H9 (cell line): ENCODE data around the gene HSPB8. TPM values are rescaled to one million over a fixed set of nuclear protein-coding genes. Genes with fewer than 3 reads are reported as not detected.

ENCODE experiments used
- DNase-seq: peaks from one replicate; pipeline ENCODE4 v3.0.0-alpha.2; 2017
- H2AFZ ChIP-seq: one replicate; pipeline ENCODE4 v1.6.1; 2013; ENCODE audit warnings: mild to moderate bottlenecking, low read length, control low read depth, moderate library complexity
- H2AK5ac ChIP-seq: 2 replicates; pipeline ENCODE4 v1.6.1; 2013; ENCODE audit warnings: low read length, control low read depth, mixed read lengths; ENCODE audit not compliant: insufficient read length
- H2BK120ac ChIP-seq: one replicate; pipeline ENCODE4 v1.6.1; 2013; ENCODE audit warnings: low read depth, mild to moderate bottlenecking, low read length, control low read depth, inconsistent platforms; ENCODE audit not compliant: poor library complexity, severe bottlenecking
- H2BK12ac ChIP-seq: 2 replicates; pipeline ENCODE4 v1.6.1; 2013; ENCODE audit warnings: low read length, control low read depth, mixed read lengths, low read depth; ENCODE audit not compliant: insufficient read length
- H2BK15ac ChIP-seq: 2 replicates; pipeline ENCODE4 v1.6.1; 2013; ENCODE audit warnings: low read depth, low read length, control low read depth
- H2BK20ac ChIP-seq: one replicate; pipeline ENCODE4 v1.6.1; 2013; ENCODE audit warnings: low read depth, mild to moderate bottlenecking, low read length, control low read depth, inconsistent platforms; ENCODE audit not compliant: poor library complexity, severe bottlenecking
- H2BK5ac ChIP-seq: 2 replicates; pipeline ENCODE4 v1.6.1; 2013; ENCODE audit warnings: low read length, control low read depth, mixed read lengths; ENCODE audit not compliant: insufficient read length
- H3K14ac ChIP-seq: 2 replicates; pipeline ENCODE4 v1.6.1; 2013; ENCODE audit warnings: low read length, control low read depth; ENCODE audit not compliant: insufficient read depth
- H3K18ac ChIP-seq: 2 replicates; pipeline ENCODE4 v1.6.1; 2013; ENCODE audit warnings: low read depth, mild to moderate bottlenecking, mixed read lengths, low read length, control low read depth; ENCODE audit not compliant: insufficient read length
- H3K23ac ChIP-seq: 2 replicates; pipeline ENCODE4 v1.6.1; 2013; ENCODE audit warnings: low read length, control low read depth, mixed read lengths, low read depth; ENCODE audit not compliant: insufficient read length
- H3K23me2 ChIP-seq: 2 replicates; pipeline ENCODE4 v1.6.1; 2013; ENCODE audit warnings: low read depth, mild to moderate bottlenecking, mixed read lengths, low read length, control low read depth; ENCODE audit not compliant: insufficient read length, poor library complexity, severe bottlenecking
- H3K27ac ChIP-seq: 2 replicates; pipeline ENCODE4 v1.5.1; 2013; ENCODE audit warnings: low read length, control low read depth, mixed read lengths, low read depth; ENCODE audit not compliant: insufficient read length
- H3K27me3 ChIP-seq: 2 replicates; pipeline ENCODE4 v1.6.1; 2013; ENCODE audit warnings: low read length, control low read depth, inconsistent platforms; ENCODE audit not compliant: insufficient read depth
- H3K4ac ChIP-seq: 2 replicates; pipeline ENCODE4 v1.6.1; 2013; ENCODE audit warnings: low read depth, mild to moderate bottlenecking, control low read depth, inconsistent platforms, low read length, moderate library complexity
- H3K4me1 ChIP-seq: 2 replicates; pipeline ENCODE4 v1.6.1; 2013; ENCODE audit warnings: low read length, control low read depth, inconsistent platforms; ENCODE audit not compliant: insufficient read depth
- H3K4me2 ChIP-seq: 2 replicates; pipeline ENCODE4 v1.6.1; 2013; ENCODE audit warnings: low read length, control low read depth, mixed read lengths; ENCODE audit not compliant: insufficient read length, insufficient read depth
- H3K56ac ChIP-seq: 2 replicates; pipeline ENCODE4 v1.6.1; 2013; ENCODE audit warnings: low read depth, mild to moderate bottlenecking, mixed read lengths, low read length, control low read depth; ENCODE audit not compliant: insufficient read length
- H3K79me1 ChIP-seq: 2 replicates; pipeline ENCODE4 v1.6.1; 2013; ENCODE audit warnings: low read depth, mild to moderate bottlenecking, moderate library complexity, low read length, control low read depth, inconsistent platforms; ENCODE audit not compliant: insufficient read depth, poor library complexity, severe bottlenecking
- H3K79me2 ChIP-seq: 2 replicates; pipeline ENCODE4 v1.6.1; 2013; ENCODE audit warnings: low read length, control low read depth, inconsistent platforms; ENCODE audit not compliant: insufficient read depth
- H3K9ac ChIP-seq: 2 replicates; pipeline ENCODE4 v1.6.1; 2013; ENCODE audit warnings: low read length, control low read depth, mixed read lengths; ENCODE audit not compliant: insufficient read length; ENCODE audit errors: extremely low read depth
- H3K9me3 ChIP-seq: one replicate; pipeline ENCODE4 v1.6.1; 2013; ENCODE audit warnings: low read depth, low read length, inconsistent platforms; ENCODE audit not compliant: control insufficient read depth
- H3T11ph ChIP-seq: one replicate; pipeline ENCODE4 v1.6.1; 2013; ENCODE audit warnings: mild to moderate bottlenecking, low read length, control low read depth, inconsistent platforms
- H4K20me1 ChIP-seq: one replicate; pipeline ENCODE4 v1.6.1; 2013; ENCODE audit not compliant: control insufficient read depth, insufficient read length, insufficient read depth
- H4K5ac ChIP-seq: 2 replicates; pipeline ENCODE4 v1.6.1; 2013; ENCODE audit warnings: low read depth, mild to moderate bottlenecking, mixed read lengths, low read length, control low read depth; ENCODE audit not compliant: insufficient read length
- H4K8ac ChIP-seq: replicated peaks from 2 replicates; pipeline ENCODE4 v1.6.1; 2013; ENCODE audit warnings: low read length, control low read depth, mixed read lengths, low read depth; ENCODE audit not compliant: insufficient read length
- H4K91ac ChIP-seq: 2 replicates; pipeline ENCODE4 v1.6.1; 2013; ENCODE audit warnings: low read depth, mild to moderate bottlenecking, moderate library complexity, mixed read lengths, low read length, control low read depth; ENCODE audit not compliant: insufficient read length
- H3K27ac Mint-ChIP-seq, 3 experiments: 2 replicates in 2 of 3; 3 replicates in 1 of 3; pipeline ENCODE4 v1.8.0; 2020 to 2021; ENCODE audit warnings: mixed read lengths in 3 of 3, mild to moderate bottlenecking in 1 of 3, moderate library complexity in 1 of 3
- H3K27me3 Mint-ChIP-seq: 2 replicates; pipeline ENCODE4 v1.8.0; 2021; ENCODE audit warnings: low read depth, mild to moderate bottlenecking, moderate library complexity, mixed read lengths
- H3K36me3 Mint-ChIP-seq, 3 experiments: 2 replicates in 2 of 3; 3 replicates in 1 of 3; pipeline ENCODE4 v1.8.0; 2020 to 2021; ENCODE audit warnings: low read depth in 3 of 3, mixed read lengths in 3 of 3; ENCODE audit not compliant: insufficient read depth in 1 of 3
- H3K4me1 Mint-ChIP-seq, 2 experiments: 2 replicates each; pipeline ENCODE4 v1.8.0; 2020; ENCODE audit warnings: mixed read lengths in 2 of 2
- H3K4me3 Mint-ChIP-seq, 2 experiments: 2 replicates in 1 of 2; 3 replicates in 1 of 2; pipeline ENCODE4 v1.8.0; 2020 to 2021; ENCODE audit warnings: mild to moderate bottlenecking in 2 of 2, mixed read lengths in 2 of 2, moderate library complexity in 1 of 2
- H3K9me3 Mint-ChIP-seq, 2 experiments: 2 replicates in 1 of 2; 3 replicates in 1 of 2; pipeline ENCODE4 v1.8.0; 2020; ENCODE audit warnings: mild to moderate bottlenecking in 2 of 2, mixed read lengths in 2 of 2, moderate library complexity in 1 of 2
- WGBS: extraction: QIAGEN DNeasy Blood & Tissue Kit; methylation state at CpG from one replicate; pipeline ENCODE4 v1.1.7; 2013; ENCODE audit warnings: missing lambda C conversion rate, low lambda C conversion rate, mixed read lengths; ENCODE audit not compliant: insufficient read length; ENCODE audit errors: extremely low coverage; 5-methylcytosine and 5-hydroxymethylcytosine counted together
- total RNA-seq: library from RNA; stranded (reverse); gene quantifications from 2 replicates; pipeline ENCODE4 v1.2.1, GENCODE V29; 2021
- TF ChIP-seq, protein P1 (sequence below): fragments of 200-600 bp; sonication (generic); conservative IDR thresholded peaks from 3 replicates; pipeline ENCODE4 v1.8.0; 2021; ENCODE audit warnings: antibody characterized with exemption, mild to moderate bottlenecking

HSPB8 gene
- total RNA-seq, 1 experiment from 2014 or later = 3.0 TPM

DNA sequence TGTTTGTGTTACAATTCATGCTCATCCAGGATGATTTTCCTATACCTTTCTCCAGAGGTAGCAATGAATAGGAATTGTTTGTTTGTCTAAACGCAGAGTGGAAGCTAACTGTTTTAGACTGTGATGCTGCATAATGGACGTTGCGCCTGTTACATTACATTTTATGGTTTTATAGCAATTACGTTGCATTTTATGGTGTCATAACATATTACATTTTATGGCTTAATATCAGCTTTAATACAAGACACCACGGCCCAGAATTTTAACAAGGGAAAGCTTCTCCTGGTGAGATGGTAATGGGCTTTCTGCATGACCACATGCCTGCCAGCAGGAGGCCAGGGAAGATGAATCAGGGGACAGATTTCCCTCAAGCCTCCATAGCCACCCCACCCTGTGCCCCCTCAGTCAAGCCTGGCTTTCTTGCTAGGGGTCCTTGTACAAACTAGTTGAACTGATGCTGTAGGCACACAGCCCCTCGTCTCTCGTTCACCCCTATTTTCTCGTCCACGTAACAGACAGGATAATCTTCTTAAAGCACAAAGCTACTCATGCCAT is 56.5 kb downstream of the HSPB8 start:
- no peak overlapping the region for H3K23ac ChIP-seq
- H4K5ac ChIP-seq = no peak overlapping the region
- no peak overlapping the region for H3K4ac ChIP-seq
- H2BK20ac ChIP-seq = no peak overlapping the region
- no peaks in the 10 kb centered on the region for H3K79me2 ChIP-seq
- no peaks in the 10 kb centered on the region for H3K9me3 ChIP-seq
- no peak overlapping the region for H2BK5ac ChIP-seq
- H3K56ac ChIP-seq = no peak overlapping the region
- Mint-ChIP-seq H3K36me3 (no peaks in the 10 kb centered on the region), H3K27ac (peak overlapping the region in 1 of 3 experiments; percentile 94; a peak in 2 of 7 replicates), H3K4me3 (no peak overlapping the region; a peak in 1 of 5 replicates), H3K27me3 (peaks cover 5% of the 10 kb centered on the region; the same call in 1 of the 2 replicates), H3K4me1 (peaks cover 64 to 69% of the 10 kb centered on the region in 2 experiments), H3K9me3 (no peaks in the 10 kb centered on the region)
- no peak overlapping the region for H4K8ac ChIP-seq
- no peak overlapping the region for H2BK12ac ChIP-seq
- WGBS = no CpG with 5 or more reads among the region's 9 CpGs
- H3K14ac ChIP-seq = no peak overlapping the region
- no peak overlapping the region for H3K18ac ChIP-seq
- H2BK15ac ChIP-seq = no peak overlapping the region
- no peak overlapping the region for H3K27ac ChIP-seq
- H3K23me2 ChIP-seq = no peaks in the 10 kb centered on the region
- H3T11ph ChIP-seq = no peak overlapping the region
- no peaks in the 10 kb centered on the region for H3K27me3 ChIP-seq
- TF ChIP-seq, protein P1, sequence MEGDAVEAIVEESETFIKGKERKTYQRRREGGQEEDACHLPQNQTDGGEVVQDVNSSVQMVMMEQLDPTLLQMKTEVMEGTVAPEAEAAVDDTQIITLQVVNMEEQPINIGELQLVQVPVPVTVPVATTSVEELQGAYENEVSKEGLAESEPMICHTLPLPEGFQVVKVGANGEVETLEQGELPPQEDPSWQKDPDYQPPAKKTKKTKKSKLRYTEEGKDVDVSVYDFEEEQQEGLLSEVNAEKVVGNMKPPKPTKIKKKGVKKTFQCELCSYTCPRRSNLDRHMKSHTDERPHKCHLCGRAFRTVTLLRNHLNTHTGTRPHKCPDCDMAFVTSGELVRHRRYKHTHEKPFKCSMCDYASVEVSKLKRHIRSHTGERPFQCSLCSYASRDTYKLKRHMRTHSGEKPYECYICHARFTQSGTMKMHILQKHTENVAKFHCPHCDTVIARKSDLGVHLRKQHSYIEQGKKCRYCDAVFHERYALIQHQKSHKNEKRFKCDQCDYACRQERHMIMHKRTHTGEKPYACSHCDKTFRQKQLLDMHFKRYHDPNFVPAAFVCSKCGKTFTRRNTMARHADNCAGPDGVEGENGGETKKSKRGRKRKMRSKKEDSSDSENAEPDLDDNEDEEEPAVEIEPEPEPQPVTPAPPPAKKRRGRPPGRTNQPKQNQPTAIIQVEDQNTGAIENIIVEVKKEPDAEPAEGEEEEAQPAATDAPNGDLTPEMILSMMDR = peak; percentile 65
- H3K9ac ChIP-seq = no peak overlapping the region
- H3K79me1 ChIP-seq = no peaks in the 10 kb centered on the region
- no peak overlapping the region for H4K91ac ChIP-seq
- H3K4me1 ChIP-seq = peaks cover 21% of the 10 kb centered on the region; the same call in 1 of the 2 replicates
- no peak overlapping the region for H2BK120ac ChIP-seq
- H4K20me1 ChIP-seq = no peaks in the 10 kb centered on the region
- H2AFZ ChIP-seq = no peak overlapping the region
- H3K4me2 ChIP-seq = no peak overlapping the region
- no peak overlapping the region for H2AK5ac ChIP-seq
- peak; percentile 69 for DNase-seq
